ENCODE results near the gene CRYBG1.

DNA sequence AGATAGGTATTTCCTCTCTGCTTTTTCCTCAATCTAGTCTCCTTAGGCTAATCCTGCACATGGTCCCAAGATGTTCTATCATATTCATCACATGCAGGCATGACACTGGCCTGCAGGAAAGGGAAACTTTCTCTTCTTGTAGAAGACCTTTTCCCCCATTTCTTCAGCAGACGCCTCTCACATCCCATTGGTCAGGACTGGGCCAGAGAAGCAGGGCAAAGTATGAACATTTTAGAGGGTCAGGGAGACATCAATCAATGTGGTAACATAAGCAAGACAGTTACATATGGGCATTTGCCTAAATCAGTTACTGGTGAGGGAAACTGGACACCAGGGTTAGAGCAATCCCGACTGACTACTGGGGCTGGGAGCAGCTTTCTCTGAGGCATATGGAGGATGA, 90.1 kb downstream of the CRYBG1 start:
- TF ChIP-seq, protein P1, sequence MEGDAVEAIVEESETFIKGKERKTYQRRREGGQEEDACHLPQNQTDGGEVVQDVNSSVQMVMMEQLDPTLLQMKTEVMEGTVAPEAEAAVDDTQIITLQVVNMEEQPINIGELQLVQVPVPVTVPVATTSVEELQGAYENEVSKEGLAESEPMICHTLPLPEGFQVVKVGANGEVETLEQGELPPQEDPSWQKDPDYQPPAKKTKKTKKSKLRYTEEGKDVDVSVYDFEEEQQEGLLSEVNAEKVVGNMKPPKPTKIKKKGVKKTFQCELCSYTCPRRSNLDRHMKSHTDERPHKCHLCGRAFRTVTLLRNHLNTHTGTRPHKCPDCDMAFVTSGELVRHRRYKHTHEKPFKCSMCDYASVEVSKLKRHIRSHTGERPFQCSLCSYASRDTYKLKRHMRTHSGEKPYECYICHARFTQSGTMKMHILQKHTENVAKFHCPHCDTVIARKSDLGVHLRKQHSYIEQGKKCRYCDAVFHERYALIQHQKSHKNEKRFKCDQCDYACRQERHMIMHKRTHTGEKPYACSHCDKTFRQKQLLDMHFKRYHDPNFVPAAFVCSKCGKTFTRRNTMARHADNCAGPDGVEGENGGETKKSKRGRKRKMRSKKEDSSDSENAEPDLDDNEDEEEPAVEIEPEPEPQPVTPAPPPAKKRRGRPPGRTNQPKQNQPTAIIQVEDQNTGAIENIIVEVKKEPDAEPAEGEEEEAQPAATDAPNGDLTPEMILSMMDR (IDR thresholded peaks at IDR 0.05 in 2 of 3, conservative IDR thresholded peaks at IDR 0.05 in 1 of 3; ENCODE audit: borderline replicate concordance in 1 of 3, insufficient read depth in 1 of 3, low read depth in 2 of 3, low read length in 2 of 3), result no peak
- TF ChIP-seq POLR2A (IDR thresholded peaks at IDR 0.05; ENCODE audit: borderline replicate concordance, extremely low read depth, insufficient read depth, insufficient read length) (no peak), SIN3A (IDR thresholded peaks at IDR 0.05; ENCODE audit: low read depth) (no peak), CEBPB (IDR thresholded peaks at IDR 0.05; ENCODE audit: low read depth) (no peak)

All from HCT116 (cell line).